Dendritic cell treated with granulocyte-macrophage colony-stimulating factor and Interleukin-4, amounts not matched to agents 40 ng/mL and 50 ng/mL, for 4 days (primary cell): Measurements from ENCODE around the gene PCDHGB6.
"Not testable (repeated sequence)": the region's sequence is repeated elsewhere in the genome, so short reads cannot be mapped to it uniquely, and the experiment has no call there.

Experiments
- H3K27ac Mint-ChIP-seq: one replicate; pipeline ENCODE4 v1.8.0; 2022; ENCODE audit warnings: mild to moderate bottlenecking, mixed read lengths
- H3K27me3 Mint-ChIP-seq: one replicate; pipeline ENCODE4 v1.8.0; 2022; ENCODE audit warnings: mild to moderate bottlenecking, mixed read lengths
- H3K36me3 Mint-ChIP-seq: one replicate; pipeline ENCODE4 v1.8.0; 2022; ENCODE audit warnings: low read depth, mixed read lengths
- H3K4me1 Mint-ChIP-seq: one replicate; pipeline ENCODE4 v1.8.0; 2022; ENCODE audit warnings: low read depth, mixed read lengths
- H3K4me3 Mint-ChIP-seq: one replicate; pipeline ENCODE4 v1.8.0; 2022; ENCODE audit warnings: mild to moderate bottlenecking, moderate library complexity, mixed read lengths
- H3K9me3 Mint-ChIP-seq: one replicate; pipeline ENCODE4 v1.8.0; 2022; ENCODE audit warnings: mixed read lengths
- intact Hi-C: fragments of 100-400 bp; cut with micrococcal nuclease; formaldehyde crosslinking; loops from one replicate; pipeline ENCODE4 v1.15.0; 2022

Gene PCDHGB6

GRCh38 chr5:141399555-141400258 is 8.1 kb upstream of the PCDHGB6 start:
- H3K36me3 Mint-ChIP-seq: no peaks in the 10 kb centered on the region
- H3K4me3 Mint-ChIP-seq: no peak overlapping the region
- peaks cover 76% of the 10 kb centered on the region for H3K27me3 Mint-ChIP-seq
- no peak overlapping the region for H3K27ac Mint-ChIP-seq
- peaks cover 45% of the 10 kb centered on the region for H3K9me3 Mint-ChIP-seq
- intact Hi-C loops: no loop called here
- H3K4me1 Mint-ChIP-seq: no peaks in the 10 kb centered on the region

GRCh38 chr5:141402553-141403243 is 5.1 kb upstream of the PCDHGB6 start, which contains the start of gene PCDHGA9:
Gene PCDHGA9 (plus strand): TSS chr5:141402778. CDS start chr5:141402953, 175 bp downstream.
- H3K4me1 Mint-ChIP-seq: no peaks in the 10 kb centered on the region
- H3K9me3 Mint-ChIP-seq: peaks cover 38% of the 10 kb centered on the region
- H3K27ac Mint-ChIP-seq: no peak within 1 kb of the TSS
- H3K27me3 Mint-ChIP-seq: peaks cover 77% of the 10 kb centered on the region
- H3K4me3 Mint-ChIP-seq: no peak within 1 kb of the TSS
- H3K36me3 Mint-ChIP-seq: no peaks in the 10 kb centered on the region
- intact Hi-C loops: no loop called here

GRCh38 chr5:141403387-141403786 is 4.4 kb upstream of the PCDHGB6 start:
- no peak overlapping the region for H3K27ac Mint-ChIP-seq
- peaks cover 5% of the 10 kb centered on the region for H3K4me1 Mint-ChIP-seq
- no peaks in the 10 kb centered on the region for H3K36me3 Mint-ChIP-seq
- no peak overlapping the region for H3K4me3 Mint-ChIP-seq
- peaks cover 80% of the 10 kb centered on the region for H3K27me3 Mint-ChIP-seq
- peaks cover 44% of the 10 kb centered on the region for H3K9me3 Mint-ChIP-seq
- intact Hi-C loops: no loop called here

- intact Hi-C loops: loop anchor here (10.0 kb wide), 1 partner anchor 85 kb away; the partner anchor contains the start of gene TAF7
- Mint-ChIP-seq H3K27ac (no peak overlapping the region), H3K27me3 (peaks cover 84% of the 10 kb centered on the region), H3K36me3 (no peaks in the 10 kb centered on the region), H3K4me1 (peaks cover 18% of the 10 kb centered on the region), H3K4me3 (no peak overlapping the region), H3K9me3 (peaks cover 28% of the 10 kb centered on the region)
Observed at GRCh38 chr5:141409598-141410306, 1.9 kb downstream of the PCDHGB6 start.

DNA sequence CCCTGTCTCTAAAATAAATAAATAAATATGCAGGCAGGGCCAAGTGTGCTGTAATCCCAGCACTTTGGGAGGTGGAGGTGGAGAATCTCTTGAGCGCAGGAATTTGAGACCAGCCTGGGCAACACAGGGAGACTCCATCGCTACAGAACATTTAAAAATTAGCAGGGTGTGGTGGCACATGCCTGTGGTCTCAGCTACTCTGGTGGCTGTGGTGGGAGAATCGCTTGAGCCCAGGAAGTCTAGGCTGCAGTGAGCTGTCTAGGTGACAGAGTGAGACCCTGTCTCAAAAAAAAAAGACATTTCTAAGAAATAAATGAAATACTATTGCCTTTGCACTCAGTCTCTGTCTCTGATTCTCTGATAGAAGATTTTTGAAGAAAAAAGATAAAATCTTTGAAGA is 3.8 kb downstream of the PCDHGB6 start:
- Mint-ChIP-seq H3K4me3 (no peak overlapping the region), H3K27ac (no peak overlapping the region), H3K36me3 (no peaks in the 10 kb centered on the region), H3K4me1 (peaks cover 23% of the 10 kb centered on the region), H3K27me3 (peaks cover 81% of the 10 kb centered on the region), H3K9me3 (peaks cover 28% of the 10 kb centered on the region)
- intact Hi-C loops: loop anchor here (10.0 kb wide), 1 partner anchor 87 kb away; the partner anchor contains the start of gene TAF7

DNA sequence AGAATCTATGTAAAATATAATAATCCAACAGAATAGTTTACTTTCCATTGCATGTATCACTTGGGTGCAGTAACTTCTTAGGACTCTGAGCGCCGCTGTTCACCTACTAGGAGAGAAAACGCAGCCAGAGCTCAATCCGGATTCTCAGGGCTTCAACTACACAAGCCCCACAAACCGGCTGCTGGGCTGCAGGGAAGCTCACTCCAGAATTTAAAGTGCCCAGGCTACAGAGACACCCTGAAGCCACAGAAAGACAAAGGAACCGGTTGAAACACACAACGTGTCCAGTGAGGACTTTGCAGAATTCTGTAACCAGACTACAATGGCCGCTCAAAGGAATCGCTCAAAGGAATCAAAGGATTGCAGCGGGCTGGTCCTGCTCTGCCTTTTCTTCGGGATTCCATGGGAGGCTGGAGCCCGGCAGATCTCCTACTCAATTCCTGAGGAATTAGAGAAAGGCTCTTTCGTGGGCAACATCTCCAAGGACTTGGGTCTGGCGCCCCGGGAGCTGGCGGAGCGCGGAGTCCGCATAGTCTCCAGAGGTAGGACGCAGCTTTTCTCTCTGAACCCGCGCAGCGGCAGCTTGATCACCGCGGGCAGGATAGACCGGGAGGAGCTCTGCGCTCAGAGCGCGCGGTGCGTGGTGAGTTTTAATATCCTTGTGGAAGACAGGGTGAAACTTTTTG is 5.2 kb downstream of the PCDHGB6 start, which contains the start of gene PCDHGA10:
Gene PCDHGA10 (plus strand): TSS at position 134 of the 686 bp plus-strand sequence. CDS start 189 bp downstream, at position 323.
- Mint-ChIP-seq H3K9me3 (peaks cover 25% of the 10 kb centered on the region), H3K27ac (no peak within 1 kb of the TSS), H3K27me3 (peaks cover 81% of the 10 kb centered on the region), H3K36me3 (peaks cover 4% of the 10 kb centered on the region), H3K4me1 (peaks cover 26% of the 10 kb centered on the region), H3K4me3 (peak within 1 kb of the TSS; percentile 66)
- intact Hi-C loops: loop anchor here (10.0 kb wide), 1 partner anchor 88 kb away; the partner anchor contains the start of gene TAF7

- intact Hi-C loops: loop anchor here (10.0 kb wide), 1 partner anchor 89 kb away; the partner anchor contains the start of gene TAF7
- H3K27ac Mint-ChIP-seq: no peak overlapping the region
Observed at GRCh38 chr5:141413540-141414069, 5.8 kb downstream of the PCDHGB6 start.

DNA sequence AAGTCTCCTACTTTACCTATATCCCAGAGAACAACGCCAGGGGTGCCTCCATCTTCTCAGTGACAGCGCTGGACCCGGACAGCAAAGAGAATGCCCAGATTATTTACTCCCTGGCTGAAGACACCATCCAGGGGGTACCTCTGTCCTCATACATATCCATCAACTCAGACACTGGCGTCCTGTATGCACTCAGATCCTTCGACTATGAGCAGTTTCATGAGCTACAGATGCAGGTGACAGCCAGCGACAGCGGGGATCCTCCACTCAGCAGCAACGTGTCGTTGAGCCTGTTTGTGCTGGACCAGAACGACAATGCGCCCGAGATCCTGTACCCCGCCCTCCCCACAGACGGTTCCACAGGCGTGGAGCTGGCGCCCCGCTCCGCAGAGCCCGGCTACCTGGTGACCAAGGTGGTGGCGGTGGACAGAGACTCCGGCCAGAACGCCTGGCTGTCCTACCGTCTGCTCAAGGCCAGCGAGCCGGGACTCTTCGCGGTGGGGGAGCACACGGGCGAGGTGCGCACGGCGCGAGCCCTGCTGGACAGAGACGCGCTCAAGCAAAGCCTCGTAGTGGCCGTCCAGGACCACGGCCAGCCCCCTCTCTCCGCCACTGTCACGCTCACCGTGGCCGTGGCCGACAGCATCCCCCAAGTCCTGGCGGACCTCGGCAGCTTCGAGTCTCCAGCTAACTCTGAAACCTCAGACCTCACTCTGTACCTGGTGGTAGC is 6.9 kb downstream of the PCDHGB6 start:
- Mint-ChIP-seq H3K4me1 (peaks cover 30% of the 10 kb centered on the region), H3K9me3 (peaks cover 22% of the 10 kb centered on the region), H3K27me3 (peaks cover 81% of the 10 kb centered on the region)
- not testable (repeated sequence) for H3K4me3 Mint-ChIP-seq, H3K36me3 Mint-ChIP-seq, H3K27ac Mint-ChIP-seq
- intact Hi-C loops: loop anchor here (10.0 kb wide), 1 partner anchor 90 kb away; the partner anchor contains the start of gene TAF7

More at GRCh38 chr5:141413540-141414069, 5.8 kb downstream of the PCDHGB6 start:
- Mint-ChIP-seq H3K36me3 (peaks cover 4% of the 10 kb centered on the region), H3K27me3 (peaks cover 81% of the 10 kb centered on the region), H3K4me1 (peaks cover 26% of the 10 kb centered on the region), H3K9me3 (peaks cover 25% of the 10 kb centered on the region), H3K4me3 (peak overlapping the region; percentile 66)

- not testable (repeated sequence) for H3K4me3 Mint-ChIP-seq, H3K27ac Mint-ChIP-seq, H3K36me3 Mint-ChIP-seq
- intact Hi-C loops: loop anchor here (10.0 kb wide), 1 partner anchor 90 kb away; the partner anchor contains the start of gene TAF7
- Mint-ChIP-seq H3K27me3 (peaks cover 79% of the 10 kb centered on the region), H3K4me1 (peaks cover 30% of the 10 kb centered on the region), H3K9me3 (peaks cover 17% of the 10 kb centered on the region)
Observed at GRCh38 chr5:141415275-141415618, 7.4 kb downstream of the PCDHGB6 start.

- not testable (repeated sequence) for H3K27ac Mint-ChIP-seq, H3K36me3 Mint-ChIP-seq
- peaks cover 82% of the 10 kb centered on the region for H3K27me3 Mint-ChIP-seq
- H3K9me3 Mint-ChIP-seq: peaks cover 14% of the 10 kb centered on the region
- intact Hi-C loops: loop anchor here (2.0 to 10.0 kb wide), 2 partner anchors 93 to 147 kb away; partner anchors contain the start of gene TAF7
- peaks cover 39% of the 10 kb centered on the region for H3K4me1 Mint-ChIP-seq
- peak within 1 kb of the TSS; percentile 82 for H3K4me3 Mint-ChIP-seq
Observed at GRCh38 chr5:141417494-141418172, 9.8 kb downstream of the PCDHGB6 start, which contains the start of gene PCDHGB7. Gene PCDHGB7 (plus strand): TSS chr5:141417677. CDS start chr5:141417860, 183 bp downstream.

DNA sequence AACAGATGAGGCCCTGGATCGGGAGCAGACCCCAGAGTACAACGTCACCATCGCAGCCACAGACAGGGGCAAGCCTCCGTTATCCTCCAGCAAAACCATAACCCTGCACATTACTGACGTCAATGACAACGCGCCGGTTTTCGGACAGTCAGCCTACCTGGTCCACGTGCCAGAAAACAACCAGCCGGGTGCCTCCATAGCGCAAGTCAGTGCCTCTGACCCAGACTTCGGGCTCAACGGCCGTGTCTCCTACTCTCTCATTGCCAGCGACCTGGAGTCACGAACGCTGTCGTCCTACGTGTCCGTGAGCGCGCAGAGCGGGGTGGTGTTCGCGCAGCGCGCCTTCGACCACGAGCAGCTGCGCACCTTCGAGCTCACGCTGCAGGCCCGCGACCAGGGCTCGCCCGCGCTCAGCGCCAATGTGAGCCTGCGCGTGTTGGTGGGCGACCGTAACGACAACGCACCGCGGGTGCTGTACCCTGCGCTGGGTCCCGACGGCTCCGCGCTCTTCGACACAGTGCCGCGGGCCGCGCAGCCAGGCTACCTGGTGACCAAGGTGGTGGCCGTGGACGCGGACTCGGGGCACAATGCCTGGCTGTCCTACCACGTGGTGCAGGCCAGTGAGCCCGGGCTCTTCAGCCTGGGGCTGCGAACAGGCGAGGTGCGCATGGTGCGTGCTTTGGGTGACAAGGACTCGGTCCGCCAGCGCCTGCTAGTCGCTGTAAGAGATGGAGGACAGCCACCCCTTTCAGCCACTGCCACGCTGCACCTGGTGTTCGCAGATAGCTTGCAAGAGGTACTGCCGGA is 11.5 kb downstream of the PCDHGB6 start:
- H3K27ac Mint-ChIP-seq: no peak overlapping the region
- intact Hi-C loops: loop anchor here (10.0 kb wide), 1 partner anchor 94 kb away; the partner anchor contains the start of gene TAF7
- H3K4me3 Mint-ChIP-seq: no peak overlapping the region
- peaks cover 81% of the 10 kb centered on the region for H3K27me3 Mint-ChIP-seq
- peaks cover 4% of the 10 kb centered on the region for H3K36me3 Mint-ChIP-seq
- H3K4me1 Mint-ChIP-seq: peaks cover 27% of the 10 kb centered on the region
- H3K9me3 Mint-ChIP-seq: peaks cover 14% of the 10 kb centered on the region
